ENCODE data around the gene PAX4. TPM values are rescaled to one million over a fixed set of nuclear protein-coding genes. Genes with fewer than 3 reads are reported as not detected.

PAX4 gene
- polyA plus RNA-seq, 3 donors, result not detected

DNA sequence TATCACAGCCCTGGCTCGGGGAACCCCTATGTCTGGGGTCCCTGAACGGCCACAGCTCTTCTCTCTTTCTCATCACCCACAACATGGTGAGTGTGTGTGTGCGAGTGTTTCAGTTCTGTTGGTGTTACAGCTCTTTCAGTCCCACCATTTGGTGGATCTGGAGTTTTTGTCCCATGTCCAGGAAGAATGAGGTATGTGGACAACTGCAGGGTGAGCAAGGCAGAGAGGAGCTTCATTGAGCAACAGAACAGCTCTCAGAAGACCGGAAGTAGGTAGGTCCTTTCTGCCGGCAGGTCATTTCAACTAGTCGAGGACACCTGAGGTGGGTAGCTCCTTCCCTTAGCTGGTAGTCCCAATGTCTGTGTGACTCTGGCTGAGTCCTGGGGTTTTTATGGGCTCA is 9.5 kb downstream of the PAX4 start:
- WGBS (ENCODE audit: insufficient coverage), result 90% methylated on average over 3 of the region's 6 CpGs
- Mint-ChIP-seq H3K27me3 (ENCODE audit: low read depth in 3 of 3) (peaks cover 5 to 6% (median 5%) of the 10 kb centered on the region in 3 donors), H3K4me3 (no peak overlapping the region), H3K27ac (no peak overlapping the region), H3K36me3 (no peaks in the 10 kb centered on the region), H3K9me3 (peaks cover 10 to 24% (median 17%) of the 10 kb centered on the region in 7 donors), H3K4me1 (no peaks in the 10 kb centered on the region)
- no peak overlapping the region for H3K9ac ChIP-seq (ENCODE audit: insufficient read depth, low read length, poor library complexity, severe bottlenecking)
- no peak overlapping the region for H2AFZ ChIP-seq (ENCODE audit: insufficient read depth, low read depth, low read length, poor library complexity, severe bottlenecking)
- no peaks in the 10 kb centered on the region for H3K36me3 ChIP-seq (replicated peaks in 1 of 2; ENCODE audit: control insufficient read depth in 1 of 2, insufficient read depth in 2 of 2, low read length in 2 of 2)
- no peak overlapping the region for H3K4me2 ChIP-seq (replicated peaks; ENCODE audit: extremely low read depth, low read length, poor library complexity, severe bottlenecking)
- intact Hi-C loops (cut with micrococcal nuclease), result no loop called here
- no peaks in the 10 kb centered on the region for H3K4me1 ChIP-seq (ENCODE audit: control insufficient read depth in 1 of 2, insufficient read depth in 2 of 2, low read length in 2 of 2)
- H3K27ac ChIP-seq (ENCODE audit: low read depth in 1 of 2, low read length in 2 of 2), result no peak overlapping the region
- H4K20me1 ChIP-seq (ENCODE audit: insufficient read depth, low read length), result no peaks in the 10 kb centered on the region
- H3K27me3 ChIP-seq (ENCODE audit: control insufficient read depth in 2 of 2, insufficient read depth in 2 of 2, low read length in 2 of 2), result no peaks in the 10 kb centered on the region
- H3K9me3 ChIP-seq (replicated peaks in 1 of 2; ENCODE audit: control insufficient read depth in 1 of 2, insufficient read depth in 1 of 2, low read length in 2 of 2), result peaks cover 0 to 19% of the 10 kb centered on the region in 2 donors
- TF ChIP-seq, protein P1, sequence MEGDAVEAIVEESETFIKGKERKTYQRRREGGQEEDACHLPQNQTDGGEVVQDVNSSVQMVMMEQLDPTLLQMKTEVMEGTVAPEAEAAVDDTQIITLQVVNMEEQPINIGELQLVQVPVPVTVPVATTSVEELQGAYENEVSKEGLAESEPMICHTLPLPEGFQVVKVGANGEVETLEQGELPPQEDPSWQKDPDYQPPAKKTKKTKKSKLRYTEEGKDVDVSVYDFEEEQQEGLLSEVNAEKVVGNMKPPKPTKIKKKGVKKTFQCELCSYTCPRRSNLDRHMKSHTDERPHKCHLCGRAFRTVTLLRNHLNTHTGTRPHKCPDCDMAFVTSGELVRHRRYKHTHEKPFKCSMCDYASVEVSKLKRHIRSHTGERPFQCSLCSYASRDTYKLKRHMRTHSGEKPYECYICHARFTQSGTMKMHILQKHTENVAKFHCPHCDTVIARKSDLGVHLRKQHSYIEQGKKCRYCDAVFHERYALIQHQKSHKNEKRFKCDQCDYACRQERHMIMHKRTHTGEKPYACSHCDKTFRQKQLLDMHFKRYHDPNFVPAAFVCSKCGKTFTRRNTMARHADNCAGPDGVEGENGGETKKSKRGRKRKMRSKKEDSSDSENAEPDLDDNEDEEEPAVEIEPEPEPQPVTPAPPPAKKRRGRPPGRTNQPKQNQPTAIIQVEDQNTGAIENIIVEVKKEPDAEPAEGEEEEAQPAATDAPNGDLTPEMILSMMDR (IDR thresholded peaks at IDR 0.05), result no peak
- no peak overlapping the region for H3K4me3 ChIP-seq (replicated peaks in 1 of 3; ENCODE audit: low read depth in 2 of 3, low read length in 3 of 3)
- DNase-seq, result no peak
- H3K79me2 ChIP-seq (ENCODE audit: insufficient read depth, low read length), result no peaks in the 10 kb centered on the region

DNA sequence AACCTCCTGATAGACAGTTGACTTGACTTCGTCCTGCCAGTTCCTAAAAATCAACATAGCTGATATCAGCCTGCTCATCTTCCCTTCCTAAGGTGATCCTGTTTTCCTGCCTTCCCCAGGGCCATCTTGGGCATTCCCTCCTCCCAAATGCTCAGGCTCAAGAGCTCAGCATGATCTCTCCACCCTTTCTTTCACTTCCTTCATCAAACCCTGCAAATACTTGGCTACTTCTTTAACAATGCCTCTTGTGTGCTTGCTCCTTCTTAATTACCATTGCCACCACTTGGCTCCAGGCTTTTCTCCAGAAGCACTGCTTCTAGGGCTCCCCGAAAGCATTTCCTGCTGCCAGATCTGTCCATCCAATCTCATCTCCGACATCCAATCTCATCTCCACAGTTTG is 17.1 kb downstream of the PAX4 start:
- H3K9ac ChIP-seq (ENCODE audit: insufficient read depth, low read length, poor library complexity, severe bottlenecking), result no peak overlapping the region
- Mint-ChIP-seq H3K27ac (no peak overlapping the region), H3K4me1 (peaks cover 6% of the 10 kb centered on the region), H3K9me3 (peaks cover 0 to 2% (median 1%) of the 10 kb centered on the region in 7 donors), H3K4me3 (no peak overlapping the region), H3K27me3 (ENCODE audit: low read depth in 3 of 3) (peaks cover 3 to 8% (median 7%) of the 10 kb centered on the region in 3 donors), H3K36me3 (no peaks in the 10 kb centered on the region)
- H3K27me3 ChIP-seq (ENCODE audit: control insufficient read depth in 2 of 2, insufficient read depth in 2 of 2, low read length in 2 of 2), result no peaks in the 10 kb centered on the region
- DNase-seq, result no peak
- H3K27ac ChIP-seq (ENCODE audit: low read depth in 1 of 2, low read length in 2 of 2), result no peak overlapping the region
- H4K20me1 ChIP-seq (ENCODE audit: insufficient read depth, low read length), result no peaks in the 10 kb centered on the region
- H3K4me1 ChIP-seq (ENCODE audit: control insufficient read depth in 1 of 2, insufficient read depth in 2 of 2, low read length in 2 of 2), result peaks cover 0 to under 1% of the 10 kb centered on the region in 2 donors
- 88% methylated on average over 3 of the region's 3 CpGs for WGBS (ENCODE audit: insufficient coverage)
- no peak overlapping the region for H2AFZ ChIP-seq (ENCODE audit: insufficient read depth, low read depth, low read length, poor library complexity, severe bottlenecking)
- H3K79me2 ChIP-seq (ENCODE audit: insufficient read depth, low read length), result no peaks in the 10 kb centered on the region
- H3K4me2 ChIP-seq (replicated peaks; ENCODE audit: extremely low read depth, low read length, poor library complexity, severe bottlenecking), result no peak overlapping the region
- intact Hi-C loops (cut with micrococcal nuclease), result no loop called here
- no peaks in the 10 kb centered on the region for H3K9me3 ChIP-seq (replicated peaks in 1 of 2; ENCODE audit: control insufficient read depth in 1 of 2, insufficient read depth in 1 of 2, low read length in 2 of 2)
- TF ChIP-seq, protein P1 (IDR thresholded peaks at IDR 0.05), result no peak
- no peaks in the 10 kb centered on the region for H3K36me3 ChIP-seq (replicated peaks in 1 of 2; ENCODE audit: control insufficient read depth in 1 of 2, insufficient read depth in 2 of 2, low read length in 2 of 2)
- H3K4me3 ChIP-seq (replicated peaks in 1 of 3; ENCODE audit: low read depth in 2 of 3, low read length in 3 of 3), result no peak overlapping the region
